GM18520 (cell line): ENCODE results near the gene MAGI2.
"Not testable (repeated sequence)": the region's sequence is repeated elsewhere in the genome, so short reads cannot be mapped to it uniquely, and the experiment has no call there.

Experiments used
- ATAC-seq: cut with Tn5 transposase; IDR thresholded peaks from one replicate; pipeline ENCODE4 v1.9.1; 2021; ENCODE audit not compliant: unreplicated experiment

Gene MAGI2

GRCh38 chr7:78967561-78967960, 485.9 kb downstream of the MAGI2 start:
- not testable (repeated sequence) for ATAC-seq

- ATAC-seq = no peak
Observed at GRCh38 chr7:78967046-78967445, 486.4 kb downstream of the MAGI2 start.

- ATAC-seq = no peak
Observed at GRCh38 chr7:78959477-78959876, 494.0 kb downstream of the MAGI2 start.

- no peak for ATAC-seq
Observed at GRCh38 chr7:78955329-78955728, 498.1 kb downstream of the MAGI2 start.

GRCh38 chr7:78953726-78954363, 499.6 kb downstream of the MAGI2 start:
- no peak for ATAC-seq

GRCh38 chr7:78953090-78953489, 500.4 kb downstream of the MAGI2 start:
- no peak for ATAC-seq

GRCh38 chr7:78939669-78940068, 513.8 kb downstream of the MAGI2 start:
- ATAC-seq = no peak

GRCh38 chr7:78924581-78924980, 528.9 kb downstream of the MAGI2 start:
- ATAC-seq = no peak

GRCh38 chr7:78912781-78913180, 540.7 kb downstream of the MAGI2 start:
- ATAC-seq = no peak

GRCh38 chr7:78906735-78907134, 546.7 kb downstream of the MAGI2 start:
- no peak for ATAC-seq

GRCh38 chr7:78905436-78905835, 548.0 kb downstream of the MAGI2 start:
- ATAC-seq = no peak

GRCh38 chr7:78904983-78905382, 548.5 kb downstream of the MAGI2 start:
- no peak for ATAC-seq

- ATAC-seq = no peak
Observed at GRCh38 chr7:78901566-78901965, 551.9 kb downstream of the MAGI2 start.

GRCh38 chr7:78900806-78901205, 552.7 kb downstream of the MAGI2 start:
- no peak for ATAC-seq

- no peak for ATAC-seq
Observed at GRCh38 chr7:78895393-78895792, 558.1 kb downstream of the MAGI2 start.

- ATAC-seq = no peak
Observed at GRCh38 chr7:78879206-78879605, 574.3 kb downstream of the MAGI2 start.

- no peak for ATAC-seq
Observed at GRCh38 chr7:78873117-78873516, 580.4 kb downstream of the MAGI2 start.

GRCh38 chr7:78864339-78864738, 589.1 kb downstream of the MAGI2 start:
- ATAC-seq = no peak

GRCh38 chr7:78863281-78863680, 590.2 kb downstream of the MAGI2 start:
- ATAC-seq = no peak

GRCh38 chr7:78862411-78862900, 591.0 kb downstream of the MAGI2 start:
- ATAC-seq = no peak

- ATAC-seq = no peak
Observed at GRCh38 chr7:78852951-78853350, 600.5 kb downstream of the MAGI2 start.

- ATAC-seq = no peak
Observed at GRCh38 chr7:78850093-78850740, 603.2 kb downstream of the MAGI2 start.

- no peak for ATAC-seq
Observed at GRCh38 chr7:78845155-78845554, 608.3 kb downstream of the MAGI2 start.
